Caco-2 (cell line): ENCODE data around the gene OPRPN. TPM values are rescaled to one million over a fixed set of nuclear protein-coding genes. Genes with fewer than 3 reads are reported as not detected.

ENCODE experiments used
- BruUV-seq: library from RNA; stranded (reverse); fragments of 400-500 nt; replicated peaks from 2 replicates; lab custom pipeline; 2021; lab: Mats Ljungman, UMichigan
- CTCF ChIA-PET: fragments of 300-600 bp; sonication (Branson Sonifier 250); formaldehyde crosslinking; loops from one replicate; lab custom pipeline; 2022; ENCODE audit warnings: antibody characterized with exemption; lab: Charles Lee
- POLR2A ChIA-PET: fragments of 300-600 bp; sonication (Branson Sonifier 250); formaldehyde crosslinking; loops from one replicate; lab custom pipeline; 2022; ENCODE audit warnings: antibody characterized with exemption; lab: Charles Lee
- DNase-seq, 2 experiments: peaks; one replicate each; pipeline versions ENCODE4 v3.0.0 to v3.0.0-alpha.2; 2020 to 2022
- H3K27me3 ChIP-seq: replicated peaks from 2 replicates; pipeline ENCODE4 v1.6.0; 2011; ENCODE audit warnings: low read length; ENCODE audit not compliant: control insufficient read depth, insufficient read depth
- H3K36me3 ChIP-seq: 2 replicates; pipeline ENCODE4 v1.5.1; 2011; ENCODE audit warnings: low read length; ENCODE audit not compliant: control insufficient read depth, insufficient read depth
- H3K4me1 ChIP-seq: fragments of 250-450 bp; sonication (Bioruptor Pico); 2 replicates; pipeline ENCODE4 v1.5.1; 2020; ENCODE audit warnings: mild to moderate bottlenecking
- H3K4me3 ChIP-seq: 2 replicates; pipeline ENCODE4 v1.5.1; 2011; ENCODE audit warnings: low read depth, mild to moderate bottlenecking, control low read depth, low read length
- H3K9me3 ChIP-seq: fragments of 250-450 bp; sonication (Bioruptor Pico); 2 replicates; pipeline ENCODE4 v1.5.1; 2020; ENCODE audit warnings: mild to moderate bottlenecking, moderate library complexity
- H3K27ac Mint-ChIP-seq: one replicate; pipeline ENCODE4 v1.8.0; 2022; ENCODE audit warnings: mixed read lengths; ENCODE audit not compliant: unreplicated experiment
- H3K27me3 Mint-ChIP-seq: one replicate; pipeline ENCODE4 v1.8.0; 2022; ENCODE audit warnings: mixed read lengths; ENCODE audit not compliant: insufficient read depth, unreplicated experiment
- H3K36me3 Mint-ChIP-seq: one replicate; pipeline ENCODE4 v1.8.0; 2022; ENCODE audit warnings: mild to moderate bottlenecking, mixed read lengths; ENCODE audit not compliant: insufficient read depth, unreplicated experiment
- H3K4me1 Mint-ChIP-seq: one replicate; pipeline ENCODE4 v1.8.0; 2022; ENCODE audit warnings: low read depth, mixed read lengths; ENCODE audit not compliant: unreplicated experiment
- H3K4me3 Mint-ChIP-seq: one replicate; pipeline ENCODE4 v1.8.0; 2022; ENCODE audit warnings: mild to moderate bottlenecking, moderate library complexity, mixed read lengths; ENCODE audit not compliant: unreplicated experiment
- H3K9me3 Mint-ChIP-seq: one replicate; pipeline ENCODE4 v1.8.0; 2022; ENCODE audit warnings: mixed read lengths; ENCODE audit not compliant: unreplicated experiment
- intact Hi-C: fragments of 100-400 bp; cut with micrococcal nuclease; formaldehyde crosslinking; loops from one replicate; pipeline ENCODE4 v1.10.0; 2022; ENCODE audit not compliant: unreplicated experiment
- total RNA-seq: library from RNA; stranded (reverse); gene quantifications from 2 replicates; pipeline ENCODE4 v1.2.3, GENCODE V29; 2022
- TF ChIP-seq, protein P1 (sequence below), 2 experiments: fragments of 200-600 bp in 1 of 2; IDR thresholded peaks; 1 replicate in 1 of 2; 2 replicates in 1 of 2; pipeline versions ENCODE4 v1.5.1 to v1.8.0; 2011 to 2022; ENCODE audit warnings: antibody characterized with exemption in 1 of 2, control low read depth in 1 of 2, inconsistent platforms in 1 of 2, low read depth in 1 of 2, low read length in 1 of 2, mild to moderate bottlenecking in 1 of 2, moderate library complexity in 1 of 2; ENCODE audit not compliant: insufficient read depth in 1 of 2, severe bottlenecking in 1 of 2, unreplicated experiment in 1 of 2

The OPRPN gene
- total RNA-seq, 1 experiment from 2014 or later: not detected

DNA sequence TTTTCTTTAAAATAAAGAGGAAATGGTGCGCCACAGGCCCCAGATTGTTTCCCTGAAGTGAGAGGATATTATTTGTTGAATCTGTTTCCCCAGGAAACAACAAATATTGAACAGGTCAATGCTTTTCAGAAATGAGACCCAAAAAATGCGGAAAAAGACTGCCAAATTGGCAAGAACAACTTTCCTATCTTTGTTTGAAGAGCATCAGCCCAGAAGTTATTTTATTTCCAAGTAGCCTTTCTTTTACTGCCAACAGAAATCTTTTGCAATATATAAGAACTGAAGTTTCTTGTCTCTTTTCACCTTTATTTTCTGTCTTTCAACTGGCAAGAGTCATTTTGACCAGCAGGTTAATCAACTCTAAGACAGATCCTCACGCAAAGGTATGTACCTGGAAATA lies 37.3 kb upstream of the OPRPN start, which contains the start of gene SMR3A:
TSS of gene SMR3A (plus strand) at position 301 of the 400 bp plus-strand sequence. CDS start 1,356 bp downstream, outside the sequence.
- H3K36me3 ChIP-seq: no peaks in the 10 kb centered on the region
- no peak within 1 kb of the TSS for H3K4me3 ChIP-seq
- ChIA-PET POLR2A (no interaction called here), CTCF (no interaction called here)
- Mint-ChIP-seq H3K27ac (no peak within 1 kb of the TSS), H3K4me3 (no peak within 1 kb of the TSS), H3K9me3 (no peaks in the 10 kb centered on the region), H3K4me1 (no peaks in the 10 kb centered on the region), H3K27me3 (no peaks in the 10 kb centered on the region), H3K36me3 (no peaks in the 10 kb centered on the region)
- BruUV-seq: no TSS peak
- intact Hi-C loops: no loop called here
- TF ChIP-seq, protein P1, sequence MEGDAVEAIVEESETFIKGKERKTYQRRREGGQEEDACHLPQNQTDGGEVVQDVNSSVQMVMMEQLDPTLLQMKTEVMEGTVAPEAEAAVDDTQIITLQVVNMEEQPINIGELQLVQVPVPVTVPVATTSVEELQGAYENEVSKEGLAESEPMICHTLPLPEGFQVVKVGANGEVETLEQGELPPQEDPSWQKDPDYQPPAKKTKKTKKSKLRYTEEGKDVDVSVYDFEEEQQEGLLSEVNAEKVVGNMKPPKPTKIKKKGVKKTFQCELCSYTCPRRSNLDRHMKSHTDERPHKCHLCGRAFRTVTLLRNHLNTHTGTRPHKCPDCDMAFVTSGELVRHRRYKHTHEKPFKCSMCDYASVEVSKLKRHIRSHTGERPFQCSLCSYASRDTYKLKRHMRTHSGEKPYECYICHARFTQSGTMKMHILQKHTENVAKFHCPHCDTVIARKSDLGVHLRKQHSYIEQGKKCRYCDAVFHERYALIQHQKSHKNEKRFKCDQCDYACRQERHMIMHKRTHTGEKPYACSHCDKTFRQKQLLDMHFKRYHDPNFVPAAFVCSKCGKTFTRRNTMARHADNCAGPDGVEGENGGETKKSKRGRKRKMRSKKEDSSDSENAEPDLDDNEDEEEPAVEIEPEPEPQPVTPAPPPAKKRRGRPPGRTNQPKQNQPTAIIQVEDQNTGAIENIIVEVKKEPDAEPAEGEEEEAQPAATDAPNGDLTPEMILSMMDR (IDR thresholded peaks at IDR 0.05; ENCODE audit: insufficient read depth in 1 of 2, low read depth in 1 of 2, low read length in 1 of 2, severe bottlenecking in 1 of 2, unreplicated experiment in 1 of 2): no peak
- H3K4me1 ChIP-seq: no peaks in the 10 kb centered on the region
- no peaks in the 10 kb centered on the region for H3K9me3 ChIP-seq
- H3K27me3 ChIP-seq: no peaks in the 10 kb centered on the region
- no peak for DNase-seq

DNA sequence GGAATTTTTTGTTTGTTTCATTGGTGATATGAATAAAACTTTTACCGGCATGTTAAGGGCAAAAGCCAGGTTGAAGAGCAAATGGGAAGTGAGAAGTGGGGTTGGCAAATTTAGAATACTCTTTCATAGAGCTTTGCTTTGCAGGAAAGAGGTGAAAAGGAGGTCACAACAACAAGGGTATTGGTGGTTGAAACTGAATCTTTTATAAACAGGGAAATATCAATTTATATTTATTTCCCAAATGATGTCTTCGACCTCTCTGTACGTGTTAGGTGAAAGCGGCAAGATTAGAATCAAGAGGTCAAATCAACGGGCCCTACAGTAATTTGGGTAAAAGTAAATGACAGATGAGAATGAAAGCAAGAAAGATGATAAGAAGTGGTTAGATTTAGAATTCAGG lies 33.7 kb upstream of the OPRPN start:
- Histone ChIP-seq H3K4me1 (no peaks in the 10 kb centered on the region), H3K9me3 (no peaks in the 10 kb centered on the region), H3K27me3 (no peaks in the 10 kb centered on the region), H3K4me3 (no peak overlapping the region), H3K36me3 (no peaks in the 10 kb centered on the region)
- no peaks in the 10 kb centered on the region for H3K4me1 Mint-ChIP-seq
- CTCF ChIA-PET: no interaction called here
- POLR2A ChIA-PET: no interaction called here
- H3K4me3 Mint-ChIP-seq: no peak overlapping the region
- BruUV-seq: no TSS peak
- no peak for DNase-seq
- TF ChIP-seq, protein P1 (IDR thresholded peaks at IDR 0.05; ENCODE audit: insufficient read depth in 1 of 2, low read depth in 1 of 2, low read length in 1 of 2, severe bottlenecking in 1 of 2, unreplicated experiment in 1 of 2): no peak
- intact Hi-C loops: no loop called here
- no peaks in the 10 kb centered on the region for H3K27me3 Mint-ChIP-seq
- H3K9me3 Mint-ChIP-seq: no peaks in the 10 kb centered on the region
- H3K36me3 Mint-ChIP-seq: no peaks in the 10 kb centered on the region
- H3K27ac Mint-ChIP-seq: no peak overlapping the region

DNA sequence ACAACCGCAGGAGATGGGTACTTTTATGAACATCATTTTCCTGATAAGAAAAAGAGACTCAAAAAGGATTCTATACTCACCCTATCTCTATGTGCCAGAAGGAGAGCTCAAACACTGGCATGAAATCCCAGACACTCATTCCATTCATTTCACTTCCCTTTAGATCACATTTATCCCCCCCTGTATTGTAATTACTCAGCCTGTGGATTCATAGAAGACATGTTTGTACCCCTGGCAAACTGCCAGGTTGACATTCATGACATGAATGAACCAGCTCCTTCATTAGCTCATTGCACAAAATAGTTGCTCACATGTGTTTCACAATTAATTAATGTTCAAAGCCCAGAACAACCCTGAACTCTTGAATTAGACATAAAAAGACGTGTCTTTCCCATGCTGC lies 32.3 kb upstream of the OPRPN start:
- ChIA-PET POLR2A (no interaction called here), CTCF (no interaction called here)
- Mint-ChIP-seq H3K27ac (no peak overlapping the region), H3K9me3 (no peaks in the 10 kb centered on the region), H3K36me3 (no peaks in the 10 kb centered on the region), H3K4me3 (no peak overlapping the region), H3K27me3 (no peaks in the 10 kb centered on the region), H3K4me1 (no peaks in the 10 kb centered on the region)
- H3K36me3 ChIP-seq: no peaks in the 10 kb centered on the region
- TF ChIP-seq, protein P1 (IDR thresholded peaks at IDR 0.05; ENCODE audit: insufficient read depth in 1 of 2, low read depth in 1 of 2, low read length in 1 of 2, severe bottlenecking in 1 of 2, unreplicated experiment in 1 of 2): no peak
- H3K4me3 ChIP-seq: no peak overlapping the region
- no TSS peak for BruUV-seq
- no peaks in the 10 kb centered on the region for H3K4me1 ChIP-seq
- DNase-seq: no peak
- intact Hi-C loops: no loop called here
- no peaks in the 10 kb centered on the region for H3K27me3 ChIP-seq
- H3K9me3 ChIP-seq: no peaks in the 10 kb centered on the region
